Measurements from ENCODE around the gene AKNA.
A peak's percentile ranks its signal among the peaks of the same experiment; 100 is the strongest.

DNA sequence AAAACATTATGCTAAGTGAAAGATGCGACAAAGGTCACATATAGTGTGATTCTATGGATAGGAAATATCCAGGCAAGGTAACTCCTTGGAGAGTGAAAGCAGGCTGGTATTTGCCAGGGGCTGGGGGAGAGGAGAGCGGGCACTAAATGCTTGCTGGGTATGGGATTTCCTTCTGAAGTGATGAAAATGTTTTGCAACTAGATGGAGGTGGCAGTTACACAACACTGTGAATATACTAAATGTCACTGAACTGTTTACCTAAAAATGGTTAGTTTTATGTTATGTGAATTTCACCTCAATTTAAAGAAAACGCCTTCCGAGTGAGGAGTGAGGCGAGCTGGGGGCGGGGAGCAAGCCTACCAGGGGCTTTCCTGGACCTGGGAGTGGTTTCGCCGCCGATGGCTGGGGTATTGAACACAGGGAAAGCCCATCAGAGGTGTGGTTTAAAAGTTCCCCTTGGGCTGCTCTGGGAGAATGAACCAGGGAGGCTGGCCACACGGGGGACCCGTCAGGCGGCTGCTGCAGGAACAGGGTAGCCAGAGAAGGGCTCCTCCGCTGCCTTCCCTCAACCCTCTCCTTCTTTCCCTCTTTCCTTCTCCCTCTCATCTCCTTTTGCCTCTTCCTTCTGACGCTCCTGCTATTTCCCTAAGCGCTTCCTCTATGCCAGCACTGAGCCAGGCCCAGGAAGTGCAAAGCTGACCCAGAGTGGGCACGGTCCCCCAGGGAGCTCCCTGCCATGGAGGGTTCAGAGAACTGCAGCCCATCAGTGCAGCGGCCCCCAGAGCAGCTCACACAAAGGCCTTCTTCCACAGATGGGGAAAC, 4.9 kb downstream of the AKNA start:
- TF ChIP-seq POLR2AphosphoS5 (IDR thresholded peaks at IDR 0.05) (no peak), EZH2 (IDR thresholded peaks at IDR 0.05; ENCODE audit: borderline replicate concordance, insufficient read depth, low read length, poor library complexity, severe bottlenecking) (no peak), SMC3 (conservative IDR thresholded peaks at IDR 0.05; ENCODE audit: poor library complexity) (no peak)
- TF ChIP-seq, protein P1, sequence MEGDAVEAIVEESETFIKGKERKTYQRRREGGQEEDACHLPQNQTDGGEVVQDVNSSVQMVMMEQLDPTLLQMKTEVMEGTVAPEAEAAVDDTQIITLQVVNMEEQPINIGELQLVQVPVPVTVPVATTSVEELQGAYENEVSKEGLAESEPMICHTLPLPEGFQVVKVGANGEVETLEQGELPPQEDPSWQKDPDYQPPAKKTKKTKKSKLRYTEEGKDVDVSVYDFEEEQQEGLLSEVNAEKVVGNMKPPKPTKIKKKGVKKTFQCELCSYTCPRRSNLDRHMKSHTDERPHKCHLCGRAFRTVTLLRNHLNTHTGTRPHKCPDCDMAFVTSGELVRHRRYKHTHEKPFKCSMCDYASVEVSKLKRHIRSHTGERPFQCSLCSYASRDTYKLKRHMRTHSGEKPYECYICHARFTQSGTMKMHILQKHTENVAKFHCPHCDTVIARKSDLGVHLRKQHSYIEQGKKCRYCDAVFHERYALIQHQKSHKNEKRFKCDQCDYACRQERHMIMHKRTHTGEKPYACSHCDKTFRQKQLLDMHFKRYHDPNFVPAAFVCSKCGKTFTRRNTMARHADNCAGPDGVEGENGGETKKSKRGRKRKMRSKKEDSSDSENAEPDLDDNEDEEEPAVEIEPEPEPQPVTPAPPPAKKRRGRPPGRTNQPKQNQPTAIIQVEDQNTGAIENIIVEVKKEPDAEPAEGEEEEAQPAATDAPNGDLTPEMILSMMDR (IDR thresholded peaks at IDR 0.05; ENCODE audit: poor library complexity, severe bottlenecking), result peak; percentile 17
